Peyer's patch (tissue), 4 donors: ENCODE data around the gene RNF213.

Experiments used
- CTCF ChIP-seq, 6 experiments: fragments of 450-650 bp in 4 of 6; fragments of 200-600 bp in 2 of 6; sonication (generic) in 1 of 6; IDR thresholded peaks; one replicate each; pipeline ENCODE4 v1.5.1; 2017 to 2019; ENCODE audit warnings: antibody characterized with exemption in 6 of 6, mild to moderate bottlenecking in 3 of 6, moderate library complexity in 1 of 6
- POLR2A ChIP-seq, 2 donors: fragments of 450-650 bp; IDR thresholded peaks; one replicate each; pipeline ENCODE4 v1.5.1; 2017; ENCODE audit warnings: antibody characterized with exemption in 2 of 2, mild to moderate bottlenecking in 2 of 2, moderate library complexity in 2 of 2

DNA sequence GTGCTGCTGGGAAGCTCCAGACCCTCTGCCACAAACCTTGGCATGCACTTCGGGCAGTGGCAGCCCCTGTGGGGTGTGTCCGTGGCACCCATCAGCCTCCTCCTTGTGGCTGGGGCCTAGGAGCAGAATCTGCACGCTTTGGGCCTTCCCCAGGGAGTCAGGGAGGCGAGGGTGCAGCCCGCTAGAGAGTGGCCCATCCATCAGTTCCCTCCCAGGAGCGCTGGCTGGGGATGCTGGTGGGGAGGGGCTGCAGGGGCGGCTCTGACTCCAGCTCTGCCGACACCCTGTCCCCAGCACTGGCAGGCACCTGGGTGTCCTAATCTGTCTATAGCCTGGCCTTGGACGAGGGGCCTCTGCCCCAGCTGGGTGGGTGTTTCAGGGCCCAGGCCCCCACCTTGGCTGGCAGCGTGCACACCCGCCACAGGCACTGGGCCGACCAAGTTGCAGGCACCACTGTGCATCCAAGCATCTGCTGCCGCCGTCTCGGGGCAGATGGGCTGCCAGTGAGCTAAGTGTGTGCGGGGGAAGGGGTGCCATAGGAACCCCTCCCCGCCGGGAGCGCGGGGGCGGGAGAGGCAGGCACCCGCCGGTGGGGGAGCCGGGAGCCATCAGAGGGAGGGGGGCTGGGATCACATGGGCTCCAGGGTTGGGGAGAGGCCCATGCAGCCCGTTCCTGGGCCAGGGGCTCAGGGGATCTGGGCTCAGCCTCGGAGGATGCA is 184.5 kb downstream of the RNF213 start:
- TF ChIP-seq CTCF (IDR thresholded peaks at IDR 0.05) (no peak), POLR2A (IDR thresholded peaks at IDR 0.05) (no peak)
